GM18867 (cell line): Measurements from ENCODE around the gene RAET1L.
"Not testable (repeated sequence)": the region's sequence is repeated elsewhere in the genome, so short reads cannot be mapped to it uniquely, and the experiment has no call there.

Source experiments
- ATAC-seq: cut with Tn5 transposase; IDR thresholded peaks from one replicate; pipeline ENCODE4 v1.9.1; 2021; ENCODE audit warnings: mild to moderate bottlenecking, moderate library complexity; ENCODE audit not compliant: unreplicated experiment

RAET1L gene

DNA sequence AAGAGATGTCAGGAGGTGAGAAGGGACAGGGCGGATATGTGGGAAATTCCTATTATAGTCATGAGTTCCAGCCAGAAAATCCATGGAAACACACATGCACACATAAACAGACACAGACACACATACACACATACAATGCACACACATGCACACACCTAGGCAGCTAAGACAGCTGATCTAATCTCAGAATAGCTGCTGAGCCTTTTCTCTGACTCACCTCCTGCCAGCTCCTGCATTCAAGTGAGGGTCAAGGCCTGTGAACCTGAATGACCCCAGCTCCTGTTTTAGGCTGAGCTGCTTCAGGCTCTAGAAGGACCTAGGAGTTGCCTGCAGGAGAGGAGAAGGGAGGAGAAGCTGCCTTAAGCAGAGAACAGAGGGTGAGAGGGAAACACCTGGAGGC lies 21.6 kb upstream of the RAET1L start:
- no peak for ATAC-seq

DNA sequence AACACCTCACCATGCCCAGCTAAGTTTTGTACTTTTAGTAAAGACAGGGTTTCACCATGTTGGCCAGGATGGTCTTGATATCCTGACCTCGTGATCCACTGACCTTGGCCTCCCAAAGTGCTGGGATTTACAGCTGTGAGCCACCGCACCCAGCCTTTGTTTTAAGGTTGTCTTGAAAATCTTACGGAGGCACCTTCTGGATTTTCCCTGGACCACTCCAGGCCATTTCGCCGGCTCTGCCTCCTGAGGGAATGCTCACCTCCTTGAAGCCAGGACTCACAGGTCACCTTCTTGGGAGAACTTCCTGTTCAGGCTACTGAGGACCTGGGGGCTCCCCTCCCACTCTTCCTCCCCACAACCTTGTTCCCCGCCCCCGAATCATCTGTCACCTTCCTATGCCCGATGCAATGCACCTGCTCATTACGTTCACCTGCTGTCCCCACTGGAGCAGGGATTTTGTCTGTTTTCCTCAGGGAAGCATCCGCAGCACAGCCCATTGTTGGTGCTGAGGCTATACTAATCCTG lies 19.4 kb upstream of the RAET1L start:
- no peak for ATAC-seq

- ATAC-seq: no peak
Observed at GRCh38 chr6:150043501-150044412, 18.4 kb upstream of the RAET1L start.

DNA sequence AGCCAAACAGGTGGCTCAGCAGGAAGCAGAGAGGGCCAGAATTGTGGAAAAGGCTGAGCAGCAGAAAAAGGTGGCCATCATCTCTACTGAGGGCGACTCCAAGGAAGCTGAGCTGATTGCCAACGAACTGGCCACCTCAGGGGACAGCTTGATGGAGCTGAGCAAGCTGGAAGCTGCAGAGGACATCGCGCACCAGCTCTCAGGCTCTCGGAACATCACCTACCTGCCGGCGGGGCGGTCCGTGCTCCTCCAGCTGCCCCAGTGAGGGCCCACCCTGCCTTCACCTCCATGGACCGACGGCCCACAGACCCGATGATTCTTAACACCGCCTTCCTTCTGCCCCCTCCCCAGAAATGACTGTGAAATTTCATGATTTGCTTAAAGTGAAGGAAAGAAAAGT lies 17.8 kb upstream of the RAET1L start:
- no peak for ATAC-seq

DNA sequence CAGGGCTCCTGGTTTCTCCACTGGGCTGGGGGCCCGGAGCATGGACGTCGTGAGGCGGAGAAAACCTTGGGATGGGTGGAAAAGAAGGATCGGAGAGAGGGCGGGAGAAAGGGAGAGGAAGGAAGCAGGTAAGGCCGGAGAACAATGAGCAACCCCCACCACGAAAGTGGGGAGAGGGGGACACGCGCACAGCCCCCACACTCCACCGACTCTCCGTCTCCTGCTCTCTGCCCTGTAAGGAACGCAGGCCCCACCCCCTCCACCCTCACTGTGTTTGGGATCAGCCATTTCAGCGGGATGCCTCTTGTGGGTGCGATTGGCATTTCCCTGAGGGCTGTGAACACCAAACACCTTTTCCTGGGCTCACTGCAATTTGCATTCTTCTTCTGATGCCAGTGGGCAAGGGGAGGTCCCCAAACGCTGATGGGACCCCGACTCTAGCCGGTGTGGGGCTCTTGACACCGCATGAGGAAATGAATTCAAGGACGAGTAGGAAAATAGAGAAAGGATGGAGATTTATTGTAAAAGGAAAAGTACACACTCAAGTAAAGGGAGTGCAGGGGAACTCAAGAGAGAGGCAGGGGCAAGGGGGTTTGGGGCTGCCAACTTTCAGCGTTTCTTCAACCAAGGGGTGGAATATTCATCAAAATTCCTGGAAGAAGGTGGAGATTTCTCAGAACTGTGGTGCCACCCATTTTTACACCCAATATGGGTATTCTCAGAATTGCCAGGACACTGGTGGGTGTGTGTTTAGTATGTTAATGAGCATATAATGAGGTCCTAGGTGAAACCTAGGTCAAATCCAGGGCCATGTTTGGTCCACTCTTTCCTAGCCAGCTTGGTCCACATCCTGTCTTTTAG lies 13.1 kb upstream of the RAET1L start:
- no peak for ATAC-seq

DNA sequence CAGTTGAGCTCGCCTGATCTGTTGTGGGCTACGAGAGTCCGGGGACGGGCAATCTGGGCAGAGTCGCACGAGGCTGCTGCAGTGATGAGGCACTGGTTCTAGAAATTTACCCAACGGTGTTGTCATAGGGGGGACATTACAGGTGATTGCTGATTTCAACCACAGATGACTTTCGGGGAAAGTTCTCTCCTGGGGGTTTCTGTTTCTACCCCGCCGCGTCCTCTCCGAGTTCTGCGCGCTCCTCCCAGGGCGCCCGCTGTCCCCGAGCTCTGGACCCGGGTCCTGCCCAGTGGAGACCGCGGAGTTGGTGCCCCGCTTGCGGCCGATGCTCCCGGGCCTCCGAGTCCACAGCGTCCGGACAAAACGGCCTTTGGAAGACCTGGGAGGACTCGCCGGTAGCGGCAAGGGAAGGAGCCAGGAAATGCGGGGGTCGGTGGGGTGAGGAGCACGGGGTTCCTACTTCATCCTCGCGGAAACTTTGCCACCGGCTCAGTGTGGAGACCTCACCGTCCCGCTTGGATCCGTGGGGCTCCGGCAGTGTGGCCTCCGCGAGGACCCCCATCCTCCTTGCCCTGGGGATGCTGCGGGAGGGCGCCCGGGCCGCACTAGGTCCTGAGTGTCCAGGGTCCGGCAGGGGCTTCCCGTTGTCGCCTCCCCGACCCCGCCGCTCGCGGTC lies 12.3 kb upstream of the RAET1L start:
- ATAC-seq: no peak

DNA sequence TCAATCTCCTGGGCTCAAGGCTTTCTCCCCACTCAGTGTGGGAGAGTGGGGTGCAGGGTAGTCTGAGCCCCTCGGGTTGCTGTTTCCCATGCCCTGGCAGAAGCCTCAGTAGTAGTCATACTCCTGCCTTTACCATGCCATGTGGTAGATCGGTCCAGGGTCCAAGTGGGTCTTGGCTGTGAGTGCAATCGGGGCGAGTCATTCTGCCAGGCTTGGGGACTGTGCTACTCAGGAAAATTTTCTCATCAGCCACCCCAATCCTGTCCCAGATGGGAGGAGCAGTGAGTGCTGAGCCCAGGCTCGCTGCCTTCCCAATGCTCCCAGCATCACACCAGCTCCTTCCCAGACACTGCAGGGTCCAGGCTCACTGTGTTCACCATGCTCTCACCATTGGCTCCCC lies 10.7 kb upstream of the RAET1L start:
- ATAC-seq: no peak

DNA sequence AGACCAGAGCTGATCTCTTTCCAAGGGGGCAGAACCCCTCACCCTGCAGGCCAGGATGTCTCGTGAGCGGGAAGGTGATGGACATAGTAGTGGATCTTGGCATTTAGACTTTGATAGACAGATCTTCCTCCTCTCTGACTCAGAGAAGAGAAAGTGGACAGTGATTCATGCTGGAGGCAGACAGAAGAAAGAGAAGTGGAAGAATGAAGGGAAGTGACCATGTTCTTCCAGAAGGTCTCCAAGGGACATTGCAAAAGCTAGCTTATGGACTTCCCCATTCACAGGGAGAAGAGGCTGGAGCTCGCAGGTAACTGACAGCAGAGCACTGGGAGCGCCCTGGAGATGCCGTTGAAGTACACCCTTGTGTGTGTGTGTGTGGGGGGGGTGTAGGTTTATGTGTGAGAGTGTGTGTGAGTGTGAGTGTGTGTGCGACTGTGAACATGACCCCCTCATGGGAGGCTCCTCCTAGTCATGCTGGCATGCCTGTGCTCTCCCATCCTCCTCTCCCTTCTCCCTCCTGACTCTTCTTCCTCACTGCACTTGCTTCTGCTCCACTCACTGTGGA lies 8.0 kb upstream of the RAET1L start:
- ATAC-seq: no peak

GRCh38 chr6:150032598-150032997 lies 7.3 kb upstream of the RAET1L start:
- ATAC-seq: no peak

DNA sequence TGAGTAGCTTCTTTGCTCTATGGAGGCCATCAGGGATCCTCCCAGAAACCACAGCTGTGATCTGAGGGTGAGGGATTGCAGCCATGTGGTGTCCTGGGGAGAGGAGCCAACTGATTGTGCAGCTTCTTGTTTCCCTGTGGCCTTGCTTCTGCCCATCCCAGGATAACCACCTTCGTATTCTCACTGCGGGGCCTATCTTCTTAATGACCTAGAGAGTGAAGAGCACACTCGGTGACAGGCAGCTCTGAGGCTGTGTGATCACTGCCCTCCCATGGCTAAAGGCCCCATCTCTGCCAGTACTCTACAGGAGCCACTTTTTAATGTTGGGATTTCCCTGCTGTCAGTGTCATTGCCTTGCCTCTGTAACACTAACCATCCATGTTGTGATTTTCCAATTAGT lies 5.3 kb upstream of the RAET1L start:
- ATAC-seq: no peak

DNA sequence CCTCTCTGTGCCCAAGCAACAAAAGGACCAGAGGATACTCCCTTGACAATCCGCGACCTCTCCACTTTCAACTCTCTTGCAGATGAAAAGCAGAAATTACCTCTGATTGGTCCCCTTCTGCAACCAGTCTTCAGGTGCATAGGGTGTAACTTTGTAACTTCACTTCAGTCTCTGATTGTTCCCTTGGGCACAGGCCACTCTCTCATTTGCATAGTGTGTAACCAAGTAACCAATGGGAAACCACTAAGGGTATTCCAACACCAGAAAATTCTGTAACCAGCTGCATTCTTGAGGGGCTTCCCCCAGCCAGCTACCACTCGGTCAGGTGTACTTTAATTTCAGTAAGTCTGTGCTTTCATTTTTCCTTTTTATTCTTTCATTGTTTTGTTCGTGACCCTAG lies 4.4 kb upstream of the RAET1L start:
- no peak for ATAC-seq

- no peak for ATAC-seq
Observed at GRCh38 chr6:150029276-150029675, 3.9 kb upstream of the RAET1L start.

DNA sequence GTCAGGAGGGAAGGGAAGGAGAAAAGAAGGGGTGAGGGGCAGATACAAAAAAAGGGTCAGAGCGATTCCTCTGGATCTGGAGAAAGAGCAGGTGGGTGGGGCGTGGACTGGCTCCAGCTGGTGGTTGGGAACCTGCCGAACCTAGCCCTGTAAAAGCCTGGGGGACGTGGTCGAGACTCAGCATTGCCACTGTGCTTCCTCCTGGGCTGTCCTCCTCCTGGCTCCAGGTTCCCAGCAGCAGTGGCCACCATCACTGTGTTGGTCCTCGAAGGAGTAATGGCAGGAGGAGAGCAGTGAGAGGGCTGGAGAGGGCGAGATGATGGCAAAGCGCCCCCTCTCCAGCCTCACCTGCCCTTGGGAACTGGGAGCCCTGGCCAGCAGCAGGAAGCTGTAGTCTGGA lies 3.5 kb upstream of the RAET1L start:
- ATAC-seq: no peak

DNA sequence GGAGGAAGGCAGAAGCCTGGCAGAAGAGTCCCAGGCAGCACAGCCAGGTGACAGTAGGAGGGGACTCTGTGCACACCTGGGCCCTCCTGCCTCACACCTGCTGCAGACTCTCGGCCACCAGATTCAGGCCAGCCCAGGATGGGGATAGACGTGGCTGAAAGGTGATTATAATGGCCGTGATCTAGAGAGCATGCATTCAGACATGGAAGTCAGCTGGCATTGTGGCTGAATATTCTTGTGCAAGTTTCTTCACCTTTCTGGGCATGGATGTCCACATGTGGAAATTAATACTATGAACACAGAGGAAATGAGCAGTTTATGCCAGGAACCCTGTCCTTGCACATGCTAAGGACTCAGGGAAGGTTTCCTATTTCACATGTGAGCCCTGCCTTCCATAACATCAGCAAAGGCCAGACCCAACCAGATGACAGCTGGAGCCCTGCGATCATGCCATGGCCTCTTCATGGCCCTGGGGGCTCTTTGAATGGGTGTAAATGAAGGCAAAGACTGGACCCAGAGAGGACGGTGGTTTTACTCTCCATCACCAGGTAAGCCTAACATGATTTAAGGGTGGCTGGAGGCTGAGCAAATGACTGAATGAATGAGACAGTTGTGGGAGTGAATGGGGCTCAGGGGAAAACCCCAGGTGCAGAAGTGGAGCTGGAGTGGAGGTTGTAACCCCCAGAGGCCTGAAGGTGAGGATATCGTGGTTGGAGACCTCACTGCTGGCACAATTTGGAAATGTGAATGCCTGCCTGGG lies 2.7 kb upstream of the RAET1L start:
- no peak for ATAC-seq

DNA sequence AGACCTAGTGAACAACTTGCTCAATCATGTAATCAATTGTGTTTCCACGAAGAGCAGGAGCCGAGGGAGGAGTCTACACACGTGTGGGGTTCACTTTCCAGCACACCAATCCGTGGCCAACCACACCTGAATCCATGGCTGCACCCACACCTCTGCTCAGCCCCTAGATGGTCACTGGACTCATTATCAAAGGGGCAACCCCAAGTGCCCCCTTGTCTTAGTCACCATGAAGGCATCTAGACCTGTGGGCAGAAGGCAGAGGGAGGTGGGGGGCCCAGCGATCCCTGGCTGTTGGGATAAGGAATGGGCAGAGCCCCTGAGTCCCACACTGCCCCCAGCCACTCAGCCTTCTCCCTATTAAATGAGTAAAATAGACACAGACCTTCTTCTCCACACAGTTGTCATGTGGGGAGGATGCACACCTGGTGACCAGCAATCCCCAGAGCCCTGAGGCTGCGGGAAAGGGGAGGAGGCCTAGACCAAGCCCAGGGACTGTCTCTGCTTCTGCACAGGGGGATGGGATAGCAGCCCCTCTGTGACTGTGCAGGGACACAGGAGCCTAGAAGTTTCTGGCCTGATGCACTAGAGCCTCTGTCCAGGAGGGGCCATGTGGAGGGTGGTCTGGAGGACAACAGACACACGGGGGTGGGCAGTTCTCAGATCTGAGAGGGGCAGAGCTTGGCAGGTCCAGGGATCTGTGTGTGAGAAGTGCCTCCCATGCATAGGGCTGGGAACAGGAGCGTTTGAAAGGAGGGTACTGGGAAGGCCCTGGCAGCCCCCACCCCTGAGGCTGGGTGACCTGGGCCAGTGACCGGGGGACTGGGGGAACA lies 1.9 kb upstream of the RAET1L start:
- ATAC-seq: no peak

GRCh38 chr6:150024646-150025155 lies 631 bp downstream of the RAET1L start:
- ATAC-seq: no peak

- ATAC-seq: not testable (repeated sequence)
Observed at GRCh38 chr6:150024021-150024420, 1.3 kb downstream of the RAET1L start.

- ATAC-seq: not testable (repeated sequence)
Observed at GRCh38 chr6:150021870-150022269, 3.5 kb downstream of the RAET1L start.
